Measurements from ENCODE around the gene NPDC1. TPM values are rescaled to one million over a fixed set of nuclear protein-coding genes. Genes with fewer than 3 reads are reported as not detected.

Gene NPDC1
- total RNA-seq, 4 donors from 2014 or later: 45.3 to 119 (median 91.5) TPM

DNA sequence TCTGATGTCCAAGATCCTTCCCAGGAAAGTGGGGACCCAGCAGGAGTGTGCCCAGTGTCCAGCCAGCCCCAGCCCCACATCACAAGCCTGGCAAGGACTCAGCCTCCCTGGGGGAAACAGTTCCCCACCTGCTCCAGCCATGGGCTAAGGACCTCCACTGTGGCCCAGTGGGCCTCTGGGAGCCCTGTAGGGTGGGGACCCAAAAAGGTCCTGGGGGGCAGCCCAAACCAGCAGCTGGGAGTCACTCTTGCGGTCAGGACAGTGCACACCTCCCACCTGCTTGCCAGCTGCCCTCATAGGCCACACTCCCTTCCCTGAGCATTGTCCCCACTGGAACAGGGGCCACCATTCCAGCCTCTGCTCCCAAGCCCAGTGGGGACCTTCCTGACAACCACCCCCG lies 19.6 kb downstream of the NPDC1 start:
- Histone ChIP-seq H3K27ac (replicated peaks in 1 of 4) (peak overlapping the region in 3 of 4 donors; percentile 41 to 68 (median 57)), H3K27me3 (no peaks in the 10 kb centered on the region), H3K36me3 (peaks cover 0 to 13% (median 1%) of the 10 kb centered on the region in 4 donors), H3K4me3 (peak overlapping the region in 1 of 4 donors; percentile 59), H3K4me1 (peaks cover 24 to 46% (median 40%) of the 10 kb centered on the region in 4 donors), H3K9me3 (no peaks in the 10 kb centered on the region)
- WGBS: 100% methylated on average over 1 of the region's 2 CpGs
- DNase-seq (ENCODE audit: extremely low spot score): no peak
- intact Hi-C loops (cut with DNase I): no loop called here
- TF ChIP-seq EP300 (IDR thresholded peaks at IDR 0.05) (no peak), POLR2A (IDR thresholded peaks at IDR 0.05; ENCODE audit: low read depth) (no peak), POLR2AphosphoS5 (IDR thresholded peaks at IDR 0.05) (no peak)
- TF ChIP-seq, protein P1, sequence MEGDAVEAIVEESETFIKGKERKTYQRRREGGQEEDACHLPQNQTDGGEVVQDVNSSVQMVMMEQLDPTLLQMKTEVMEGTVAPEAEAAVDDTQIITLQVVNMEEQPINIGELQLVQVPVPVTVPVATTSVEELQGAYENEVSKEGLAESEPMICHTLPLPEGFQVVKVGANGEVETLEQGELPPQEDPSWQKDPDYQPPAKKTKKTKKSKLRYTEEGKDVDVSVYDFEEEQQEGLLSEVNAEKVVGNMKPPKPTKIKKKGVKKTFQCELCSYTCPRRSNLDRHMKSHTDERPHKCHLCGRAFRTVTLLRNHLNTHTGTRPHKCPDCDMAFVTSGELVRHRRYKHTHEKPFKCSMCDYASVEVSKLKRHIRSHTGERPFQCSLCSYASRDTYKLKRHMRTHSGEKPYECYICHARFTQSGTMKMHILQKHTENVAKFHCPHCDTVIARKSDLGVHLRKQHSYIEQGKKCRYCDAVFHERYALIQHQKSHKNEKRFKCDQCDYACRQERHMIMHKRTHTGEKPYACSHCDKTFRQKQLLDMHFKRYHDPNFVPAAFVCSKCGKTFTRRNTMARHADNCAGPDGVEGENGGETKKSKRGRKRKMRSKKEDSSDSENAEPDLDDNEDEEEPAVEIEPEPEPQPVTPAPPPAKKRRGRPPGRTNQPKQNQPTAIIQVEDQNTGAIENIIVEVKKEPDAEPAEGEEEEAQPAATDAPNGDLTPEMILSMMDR (IDR thresholded peaks at IDR 0.05): no peak

DNA sequence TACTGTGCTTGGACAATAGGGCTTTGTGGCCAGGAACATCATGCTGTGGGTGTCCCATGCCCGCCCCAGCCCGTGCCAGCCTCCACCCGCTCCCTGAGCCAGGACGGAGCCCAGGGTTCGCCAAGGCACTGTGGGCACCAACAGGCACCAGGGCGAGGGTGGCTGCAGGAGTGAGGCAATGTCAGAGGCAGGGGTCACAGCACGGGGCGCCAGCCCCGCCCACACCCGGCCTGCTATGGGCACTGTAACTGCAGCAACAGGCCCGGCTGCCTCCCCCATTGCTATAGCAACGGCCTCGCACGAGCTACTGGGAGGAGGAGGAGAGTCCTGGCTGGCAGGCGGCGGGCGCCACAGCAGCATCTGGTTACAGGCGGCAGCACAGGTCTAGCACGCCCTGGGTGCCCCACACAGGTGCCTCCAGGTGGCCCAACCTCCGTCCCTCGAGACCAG lies 20.4 kb downstream of the NPDC1 start:
- H3K4me3 ChIP-seq: no peak overlapping the region
- intact Hi-C loops (cut with DNase I): no loop called here
- no peaks in the 10 kb centered on the region for H3K9me3 ChIP-seq
- peak overlapping the region in 1 of 4 donors; percentile 41 for H3K27ac ChIP-seq (replicated peaks in 1 of 4)
- peaks cover 24 to 46% (median 40%) of the 10 kb centered on the region in 4 donors for H3K4me1 ChIP-seq
- no peak for DNase-seq (ENCODE audit: extremely low spot score)
- peaks cover 0 to 21% (median 9%) of the 10 kb centered on the region in 4 donors for H3K36me3 ChIP-seq
- H3K27me3 ChIP-seq: no peaks in the 10 kb centered on the region
- TF ChIP-seq POLR2A (IDR thresholded peaks at IDR 0.05; ENCODE audit: low read depth): no peak
- TF ChIP-seq, protein P1 (IDR thresholded peaks at IDR 0.05): no peak
- TF ChIP-seq EP300 (IDR thresholded peaks at IDR 0.05): no peak
- no peak for TF ChIP-seq POLR2AphosphoS5 (IDR thresholded peaks at IDR 0.05)
- 67% methylated on average over 15 of the region's 21 CpGs for WGBS

DNA sequence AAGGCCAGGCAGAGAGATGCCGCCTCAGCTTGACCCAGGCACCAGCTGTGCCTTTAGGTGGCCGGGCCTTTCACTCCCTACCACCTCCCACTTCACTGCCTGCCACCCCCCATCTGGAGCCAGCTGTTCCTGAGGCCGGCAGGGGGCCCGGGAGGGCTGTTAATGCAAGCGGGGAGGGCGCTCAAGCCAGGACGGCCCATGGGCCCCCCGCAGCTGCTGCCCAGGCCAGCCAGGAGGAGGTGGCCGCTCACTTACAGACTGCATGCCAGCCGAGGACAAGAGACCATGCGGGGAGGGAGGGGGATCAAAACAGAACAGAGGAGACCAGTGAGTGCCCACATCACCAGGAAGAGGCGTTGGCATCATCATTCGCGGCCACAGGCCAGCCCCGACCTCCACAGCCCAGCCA lies 22.4 kb downstream of the NPDC1 start:
- DNase-seq (ENCODE audit: extremely low spot score): no peak
- Histone ChIP-seq H3K27ac (replicated peaks in 1 of 4) (no peak overlapping the region), H3K9me3 (no peaks in the 10 kb centered on the region), H3K36me3 (peaks cover 0 to 37% (median 25%) of the 10 kb centered on the region in 4 donors), H3K4me1 (peaks cover 17 to 34% (median 26%) of the 10 kb centered on the region in 4 donors), H3K4me3 (no peak overlapping the region), H3K27me3 (no peaks in the 10 kb centered on the region)
- intact Hi-C loops (cut with DNase I): no loop called here
- TF ChIP-seq EP300 (IDR thresholded peaks at IDR 0.05): no peak
- TF ChIP-seq, protein P1 (IDR thresholded peaks at IDR 0.05): no peak
- TF ChIP-seq POLR2AphosphoS5 (IDR thresholded peaks at IDR 0.05): no peak
- WGBS: 79% methylated on average over 4 of the region's 15 CpGs

DNA sequence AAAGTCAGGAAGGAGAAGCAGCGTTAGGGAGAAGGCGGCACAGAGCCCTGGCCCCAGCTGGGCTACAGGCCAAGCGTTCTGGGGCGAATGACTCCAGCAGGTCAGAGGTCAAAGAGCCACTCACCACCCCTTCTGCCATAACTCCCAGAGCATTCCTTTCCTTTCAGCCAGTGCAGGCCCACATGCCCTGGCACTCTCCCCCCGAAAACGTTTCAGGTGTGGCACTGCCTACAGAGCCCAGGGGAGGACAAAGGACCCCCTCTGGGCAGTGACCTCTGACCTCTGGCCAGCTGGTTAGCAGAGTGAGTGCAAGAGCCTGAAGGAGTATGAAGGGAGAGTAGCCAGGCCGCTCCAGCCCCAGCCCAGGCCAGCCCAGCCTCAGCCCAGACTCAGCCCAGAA lies 22.8 kb downstream of the NPDC1 start:
- 88% methylated on average over 6 of the region's 7 CpGs for WGBS
- intact Hi-C loops (cut with DNase I): no loop called here
- Histone ChIP-seq H3K4me3 (no peak overlapping the region), H3K9me3 (no peaks in the 10 kb centered on the region), H3K27ac (replicated peaks in 1 of 4) (no peak overlapping the region), H3K36me3 (peaks cover 0 to 37% (median 27%) of the 10 kb centered on the region in 4 donors), H3K4me1 (peaks cover 14 to 30% (median 23%) of the 10 kb centered on the region in 4 donors), H3K27me3 (no peaks in the 10 kb centered on the region)
- no peak for DNase-seq (ENCODE audit: extremely low spot score)
- no peak for TF ChIP-seq POLR2AphosphoS5 (IDR thresholded peaks at IDR 0.05)
- TF ChIP-seq, protein P1 (IDR thresholded peaks at IDR 0.05): no peak
- TF ChIP-seq POLR2A (IDR thresholded peaks at IDR 0.05; ENCODE audit: low read depth): no peak
- no peak for TF ChIP-seq EP300 (IDR thresholded peaks at IDR 0.05)

DNA sequence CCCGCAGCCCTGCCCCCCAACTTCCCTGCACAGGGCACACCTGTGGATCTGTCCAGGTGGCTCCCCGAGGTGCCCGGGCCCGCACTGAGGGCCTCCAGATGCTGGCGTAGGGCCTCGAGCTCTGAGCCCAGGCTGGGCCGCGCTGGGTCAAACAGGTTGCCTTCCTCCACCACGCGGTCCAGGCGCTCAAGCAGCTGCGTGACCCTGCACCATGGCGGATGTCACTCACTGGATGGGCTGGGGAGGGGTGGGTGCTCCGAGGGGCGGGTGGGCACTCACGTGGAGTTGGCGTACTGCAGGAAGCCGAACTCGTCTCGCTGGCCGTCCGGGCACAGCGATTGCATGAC lies 23.3 kb downstream of the NPDC1 start:
- peaks cover 0 to 41% (median 32%) of the 10 kb centered on the region in 4 donors for H3K36me3 ChIP-seq
- intact Hi-C loops (cut with DNase I): no loop called here
- no peaks in the 10 kb centered on the region for H3K27me3 ChIP-seq
- no peak overlapping the region for H3K27ac ChIP-seq (replicated peaks in 1 of 4)
- no peak overlapping the region for H3K4me3 ChIP-seq
- H3K9me3 ChIP-seq: no peaks in the 10 kb centered on the region
- no peak for DNase-seq (ENCODE audit: extremely low spot score)
- TF ChIP-seq EP300 (IDR thresholded peaks at IDR 0.05) (no peak), POLR2AphosphoS5 (IDR thresholded peaks at IDR 0.05) (no peak), POLR2A (IDR thresholded peaks at IDR 0.05; ENCODE audit: low read depth) (no peak)
- TF ChIP-seq, protein P1 (IDR thresholded peaks at IDR 0.05): no peak
- WGBS: 92% methylated on average over 8 of the region's 23 CpGs
- peaks cover 14 to 30% (median 22%) of the 10 kb centered on the region in 4 donors for H3K4me1 ChIP-seq
